Subcutaneous adipose tissue (tissue), 4 donors: Measurements from ENCODE around the gene DPYSL5. TPM values are rescaled to one million over a fixed set of nuclear protein-coding genes. Genes with fewer than 3 reads are reported as not detected.

Source experiments
- CTCF ChIP-seq: fragments of 450-650 bp; IDR thresholded peaks from one replicate; pipeline ENCODE4 v1.5.1; 2016; ENCODE audit warnings: low read depth, mild to moderate bottlenecking, control low read depth, antibody characterized with exemption, moderate library complexity
- total RNA-seq, 4 donors: library from RNA; depleted of rRNA; stranded (reverse); fragments of >200 nt; gene quantifications; one replicate each; pipeline ENCODE4 v1.1.0, GENCODE V29; 2016

DPYSL5 gene
- total RNA-seq, 4 donors from 2014 or later = not detected

- TF ChIP-seq CTCF = no peak
These were observed 1.3 kb upstream of the DPYSL5 start for GRCh38 chr2:26846334-26847306.

- TF ChIP-seq CTCF = no peak
These were observed 651 bp upstream of the DPYSL5 start for GRCh38 chr2:26847307-26847654.

- TF ChIP-seq CTCF = no peak
These were observed 564 bp downstream of the DPYSL5 start for GRCh38 chr2:26848336-26849055.

GRCh38 chr2:26849056-26849999 lies 1.4 kb downstream of the DPYSL5 start:
- TF ChIP-seq CTCF = no peak

- TF ChIP-seq CTCF = no peak
These were observed 2.1 kb downstream of the DPYSL5 start for GRCh38 chr2:26850000-26850431.

GRCh38 chr2:26850505-26850904 lies 2.6 kb downstream of the DPYSL5 start:
- no peak for TF ChIP-seq CTCF
